GM20000 (cell line): Measurements from ENCODE around the gene FBLN5.
A peak's percentile ranks its signal among the peaks of the same experiment; 100 is the strongest.

ENCODE experiments used
- DNase-seq: peaks from one replicate; pipeline ENCODE4 v3.0.0; 2012; ENCODE audit warnings: low spot score
- CTCF ChIP-seq: IDR thresholded peaks from 2 replicates; pipeline ENCODE4 v1.5.1; 2012; ENCODE audit warnings: mild to moderate bottlenecking, control low read depth; ENCODE audit errors: extremely low read depth, missing control alignments

Gene FBLN5

GRCh38 chr14:91844029-91844428, 103.5 kb downstream of the FBLN5 start:
- no peak for DNase-seq
- no peak for TF ChIP-seq CTCF

GRCh38 chr14:91843437-91843836, 104.1 kb downstream of the FBLN5 start:
- no peak for DNase-seq
- TF ChIP-seq CTCF, result no peak

GRCh38 chr14:91841065-91841464, 106.4 kb downstream of the FBLN5 start:
- no peak for DNase-seq
- TF ChIP-seq CTCF, result no peak

- TF ChIP-seq CTCF, result no peak
- no peak for DNase-seq
These were observed 107.7 kb downstream of the FBLN5 start for GRCh38 chr14:91839749-91840148.

- no peak for DNase-seq
- TF ChIP-seq CTCF, result no peak
These were observed 110.4 kb downstream of the FBLN5 start for GRCh38 chr14:91837076-91837475.

- DNase-seq, result peak; percentile 91
- TF ChIP-seq CTCF, result no peak
These were observed 111.3 kb downstream of the FBLN5 start for GRCh38 chr14:91835920-91836843.

- DNase-seq, result peak; percentile 39
- no peak for TF ChIP-seq CTCF
These were observed 112.1 kb downstream of the FBLN5 start for GRCh38 chr14:91835197-91835919.
